HepG2 (cell line): ENCODE measurements around the gene AVPR2. TPM values are rescaled to one million over a fixed set of nuclear protein-coding genes. Genes with fewer than 3 reads are reported as not detected.

Source experiments
- ATAC-seq: fragments of 200-7000 bp; cut with Tn5 transposase; 3 replicates; pipeline ENCODE4 v1.9.1; 2020; ENCODE audit warnings: mild to moderate bottlenecking, moderate library complexity
- BruUV-seq: library from RNA; stranded (reverse); fragments of 400-500 nt; replicated peaks from 2 replicates; lab custom pipeline; 2021; lab: Mats Ljungman, UMichigan
- CTCF ChIA-PET: fragments of 300-600 bp; formaldehyde crosslinking; extraction: SDS; loops from one replicate; lab custom pipeline; 2021; ENCODE audit warnings: low total read pairs, inconsistent platforms, low intra/inter-chr PET ratio; lab: Yijun Ruan, JAX
- POLR2A ChIA-PET: fragments of 350-600 bp; sonication (Branson Sonifier 250); formaldehyde crosslinking; loops from one replicate; lab custom pipeline; 2020; ENCODE audit warnings: antibody characterized with exemption, inconsistent platforms; lab: Yijun Ruan, JAX
- DNase-seq: peaks from one replicate; pipeline ENCODE4 v3.0.0-alpha.2; 2015; ENCODE audit warnings: low spot score
- FAIRE-seq: peaks from 3 replicates; lab custom pipeline; 2011; peaks lifted over from hg19 to GRCh38; lab: Jason Lieb, UNC
- H2AFZ ChIP-seq: one replicate; pipeline ENCODE4 v1.6.1; 2011; ENCODE audit warnings: low read length, inconsistent platforms
- H3K27ac ChIP-seq: fragments of 300-600 bp; 3 replicates; pipeline ENCODE4 v1.8.0; 2011; ENCODE audit warnings: mixed run types, mild to moderate bottlenecking, mixed read lengths, low read length, inconsistent platforms; ENCODE audit not compliant: insufficient read depth; ENCODE audit errors: extremely low read length
- H3K27me3 ChIP-seq, 2 experiments: fragments of 200-600 bp in 1 of 2; 2 replicates in 1 of 2; 3 replicates in 1 of 2; pipeline versions ENCODE4 v1.6.0 to v1.8.0; 2011; ENCODE audit warnings: low read length in 2 of 2, mild to moderate bottlenecking in 2 of 2, moderate library complexity in 2 of 2, inconsistent platforms in 1 of 2; ENCODE audit not compliant: insufficient read depth in 2 of 2, control insufficient read depth in 1 of 2
- H3K36me3 ChIP-seq, 2 experiments: fragments of 200-600 bp in 1 of 2; replicated peaks in 1 of 2; 2 replicates in 1 of 2; 3 replicates in 1 of 2; pipeline versions ENCODE4 v1.5.1 to v1.8.0; 2011; ENCODE audit warnings: low read length in 2 of 2, inconsistent platforms in 1 of 2; ENCODE audit not compliant: insufficient read depth in 2 of 2, control insufficient read depth in 1 of 2
- H3K4me1 ChIP-seq: 2 replicates; pipeline ENCODE4 v1.5.1; 2012; ENCODE audit warnings: low read length, inconsistent platforms; ENCODE audit not compliant: insufficient read depth
- H3K4me2 ChIP-seq: 2 replicates; pipeline ENCODE4 v1.6.0; 2011; ENCODE audit warnings: low read depth, low read length, inconsistent platforms
- H3K4me3 ChIP-seq, 3 experiments: fragments of 200-600 bp in 1 of 3; sonication (generic), shearing (Covaris generic) in 1 of 3; replicated peaks in 1 of 3; 2 replicates each; pipeline ENCODE4 v1.5.1; 2011 to 2016; ENCODE audit warnings: low read length in 3 of 3, inconsistent platforms in 2 of 3, low read depth in 2 of 3, mild to moderate bottlenecking in 2 of 3, control low read depth in 1 of 3, mixed read lengths in 1 of 3; ENCODE audit not compliant: insufficient read depth in 1 of 3
- H3K79me2 ChIP-seq: one replicate; pipeline ENCODE4 v1.6.1; 2011; ENCODE audit warnings: low read length, inconsistent platforms; ENCODE audit not compliant: insufficient read depth
- H3K9ac ChIP-seq: 2 replicates; pipeline ENCODE4 v1.6.0; 2011; ENCODE audit warnings: mild to moderate bottlenecking, low read depth, low read length, inconsistent platforms; ENCODE audit not compliant: insufficient read depth
- H3K9me3 ChIP-seq: 2 replicates; pipeline ENCODE4 v1.5.1; 2012; ENCODE audit warnings: mild to moderate bottlenecking, low read length
- H4K20me1 ChIP-seq: 2 replicates; pipeline ENCODE4 v1.6.0; 2011; ENCODE audit warnings: inconsistent platforms, mild to moderate bottlenecking, low read length, moderate library complexity; ENCODE audit not compliant: insufficient read depth
- ARNT2 ChIP-seq: sonication (generic); formaldehyde crosslinking; IDR thresholded peaks from 2 replicates; pipeline ENCODE4 v1.8.0; 2022; ENCODE audit warnings: mild to moderate bottlenecking, low read depth, missing genetic modification reagents, moderate library complexity
- EEA1 ChIP-seq: sonication (generic); formaldehyde crosslinking; IDR thresholded peaks from 2 replicates; pipeline ENCODE4 v1.5.1; 2020; ENCODE audit warnings: mild to moderate bottlenecking, missing genetic modification reagents, borderline replicate concordance
- FLYWCH1 ChIP-seq: sonication (generic); formaldehyde crosslinking; IDR thresholded peaks from 2 replicates; pipeline ENCODE4 v1.8.1; 2023; ENCODE audit warnings: mild to moderate bottlenecking, missing genetic modification reagents
- JARID2 ChIP-seq: sonication (generic); formaldehyde crosslinking; IDR thresholded peaks from 2 replicates; pipeline ENCODE4 v1.8.1; 2023; ENCODE audit warnings: missing genetic modification reagents, inconsistent platforms; ENCODE audit not compliant: insufficient replicate concordance
- NBN ChIP-seq: fragments of 450-650 bp; conservative IDR thresholded peaks from 2 replicates; pipeline ENCODE4 v1.6.1; 2017
- ZNF552 ChIP-seq: sonication (generic); formaldehyde crosslinking; IDR thresholded peaks from 2 replicates; pipeline ENCODE4 v1.9.0; 2022; ENCODE audit warnings: missing genetic modification reagents, mild to moderate bottlenecking, borderline replicate concordance
- ZNF674 ChIP-seq: sonication (generic); formaldehyde crosslinking; IDR thresholded peaks from 2 replicates; pipeline ENCODE4 v1.5.0; 2020; ENCODE audit warnings: low read depth, mild to moderate bottlenecking, missing genetic modification reagents
- ZNF773 ChIP-seq: sonication (generic); formaldehyde crosslinking; IDR thresholded peaks from 2 replicates; pipeline ENCODE4 v1.4.0; 2020; ENCODE audit warnings: missing genetic modification reagents, borderline replicate concordance
- WGBS: methylation state at CpG from one replicate; pipeline ENCODE4 v1.1.6; 2017; ENCODE audit warnings: low lambda C conversion rate; 5-methylcytosine and 5-hydroxymethylcytosine counted together
- in situ Hi-C: cut with HindIII; loops from 2 replicates; pipeline ENCODE4 v1.10.0; 2017; ENCODE audit warnings: low pct_unique_long_range_greater_than_20kb; ENCODE audit not compliant: extremely low pct_ligation_motif_present
- intact Hi-C: fragments of 100-400 bp; cut with micrococcal nuclease; formaldehyde crosslinking; loops from one replicate; pipeline ENCODE4 v1.10.0; 2022; ENCODE audit not compliant: unreplicated experiment
- polyA plus RNA-seq, 8 experiments: library from polyadenylated mRNA; depleted of rRNA in 3 of 8; stranded (reverse) in 7 of 8; unstranded in 1 of 8; fragments of >200 nt; fragmentation: Illumina TruSeq in 4 of 8; extraction: Trizol in 4 of 8; gene quantifications; 2 replicates each; pipeline versions ENCODE4 v1.2.1 to v1.2.3, GENCODE V29; 2011 to 2016; ENCODE audit warnings: low read depth in 4 of 8, missing spikeins in 1 of 8, mixed read lengths in 1 of 8; ENCODE audit not compliant: insufficient read depth in 1 of 8
- total RNA-seq, 5 experiments: library from RNA; depleted of rRNA; stranded (reverse); fragments of >200 nt; fragmentation: Illumina TruSeq; extraction: Trizol; gene quantifications; 2 replicates each; pipeline ENCODE4 v1.2.3, GENCODE V29; 2016; ENCODE audit warnings: low read depth in 1 of 5
- TF ChIP-seq, protein P1 (sequence below): sonication (generic); formaldehyde crosslinking; IDR thresholded peaks from 2 replicates; pipeline ENCODE4 v1.4.0; 2020; ENCODE audit warnings: missing genetic modification reagents
- TF ChIP-seq, protein P2 (sequence below): sonication (generic); formaldehyde crosslinking; IDR thresholded peaks from 2 replicates; pipeline ENCODE4 v1.5.0; 2020; ENCODE audit warnings: mild to moderate bottlenecking, missing genetic modification reagents

AVPR2 gene
- total and polyA plus RNA-seq, 2 of the 13 experiments (the other 11 are each of a cell fraction or from before 2014, with no cell fraction given), result not detected

DNA sequence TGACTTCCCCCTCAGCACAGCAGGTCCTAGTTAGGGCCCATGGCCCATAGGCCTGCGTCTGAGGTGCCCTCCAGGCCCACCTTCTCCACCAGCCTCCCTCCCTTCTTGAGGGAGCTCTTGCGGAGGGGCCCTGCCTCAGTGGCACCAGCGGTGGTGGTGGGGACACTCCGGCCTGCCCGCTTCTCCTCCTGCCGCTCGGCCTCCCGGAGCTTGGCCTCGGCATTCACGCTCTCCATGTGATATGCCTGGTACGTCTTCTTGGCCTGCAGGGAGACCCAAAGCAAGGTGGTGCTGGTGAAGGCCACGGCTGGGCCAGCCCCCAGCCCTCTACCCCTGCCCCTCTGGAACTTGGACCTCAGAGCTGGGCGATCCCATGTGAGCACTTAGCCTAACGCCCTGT is 16.1 kb downstream of the AVPR2 start:
- Histone ChIP-seq H3K27ac (no peak overlapping the region), H3K36me3 (no peaks in the 10 kb centered on the region), H3K4me1 (peaks cover 41% of the 10 kb centered on the region), H3K4me3 (no peak overlapping the region), H3K27me3 (no peaks in the 10 kb centered on the region; a peak in 2 of 5 replicates), H3K9me3 (no peaks in the 10 kb centered on the region), H3K4me2 (no peak overlapping the region), H4K20me1 (no peaks in the 10 kb centered on the region), H3K9ac (no peak overlapping the region), H3K79me2 (no peaks in the 10 kb centered on the region), H2AFZ (no peak overlapping the region)
- CTCF ChIA-PET, result no interaction called here
- POLR2A ChIA-PET, result no interaction called here
- DNase-seq, result no peak
- WGBS, result no CpG with 5 or more reads among the region's 14 CpGs
- in situ Hi-C loops (no loop called here), intact Hi-C loops (no loop called here)
- ATAC-seq, result no peak
- no peak for TF ChIP-seq ARNT2 (CRISPR knock-in tag)
- no peak for TF ChIP-seq JARID2 (CRISPR knock-in tag)
- no peak for TF ChIP-seq ZNF552 (CRISPR knock-in tag)
- TF ChIP-seq EEA1 (CRISPR knock-in tag), result no peak
- TF ChIP-seq ZNF773 (CRISPR knock-in tag), result no peak
- FAIRE-seq, result no peak
- BruUV-seq, result no TSS peak

DNA sequence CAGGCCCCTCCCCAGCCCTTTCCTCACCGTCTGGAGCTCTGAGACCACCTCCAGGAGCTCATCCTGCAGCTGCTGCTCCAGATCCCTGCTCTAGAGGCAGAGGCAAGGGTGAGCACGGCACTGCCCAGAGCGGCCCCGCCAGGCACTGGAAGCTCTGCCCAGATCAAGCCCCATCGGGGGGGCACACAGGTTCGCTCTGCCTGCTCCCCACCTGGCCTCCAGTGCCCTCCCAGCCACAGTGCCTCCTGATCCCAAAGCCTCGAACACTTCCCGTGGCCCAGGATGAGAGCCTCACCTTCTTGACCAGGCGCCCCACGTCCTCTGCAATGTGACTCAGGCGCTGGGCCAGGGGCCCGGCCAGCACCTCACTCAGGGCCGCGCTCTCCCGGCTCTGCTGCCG is 16.6 kb downstream of the AVPR2 start:
- BruUV-seq, result no TSS peak
- no peaks in the 10 kb centered on the region for H3K79me2 ChIP-seq
- intact Hi-C loops, result no loop called here
- CTCF ChIA-PET, result no interaction called here
- H3K4me2 ChIP-seq, result no peak overlapping the region
- no peak overlapping the region for H2AFZ ChIP-seq
- no peak for DNase-seq
- no peaks in the 10 kb centered on the region; a peak in 2 of 5 replicates for H3K27me3 ChIP-seq
- peaks cover 45% of the 10 kb centered on the region for H3K4me1 ChIP-seq
- no CpG with 5 or more reads among the region's 16 CpGs for WGBS
- in situ Hi-C loops, result no loop called here
- TF ChIP-seq, protein P1, sequence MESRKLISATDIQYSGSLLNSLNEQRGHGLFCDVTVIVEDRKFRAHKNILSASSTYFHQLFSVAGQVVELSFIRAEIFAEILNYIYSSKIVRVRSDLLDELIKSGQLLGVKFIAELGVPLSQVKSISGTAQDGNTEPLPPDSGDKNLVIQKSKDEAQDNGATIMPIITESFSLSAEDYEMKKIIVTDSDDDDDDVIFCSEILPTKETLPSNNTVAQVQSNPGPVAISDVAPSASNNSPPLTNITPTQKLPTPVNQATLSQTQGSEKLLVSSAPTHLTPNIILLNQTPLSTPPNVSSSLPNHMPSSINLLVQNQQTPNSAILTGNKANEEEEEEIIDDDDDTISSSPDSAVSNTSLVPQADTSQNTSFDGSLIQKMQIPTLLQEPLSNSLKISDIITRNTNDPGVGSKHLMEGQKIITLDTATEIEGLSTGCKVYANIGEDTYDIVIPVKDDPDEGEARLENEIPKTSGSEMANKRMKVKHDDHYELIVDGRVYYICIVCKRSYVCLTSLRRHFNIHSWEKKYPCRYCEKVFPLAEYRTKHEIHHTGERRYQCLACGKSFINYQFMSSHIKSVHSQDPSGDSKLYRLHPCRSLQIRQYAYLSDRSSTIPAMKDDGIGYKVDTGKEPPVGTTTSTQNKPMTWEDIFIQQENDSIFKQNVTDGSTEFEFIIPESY (CRISPR knock-in tag), result 0 out of 2 replicates have a peak, but pooled peaks have one; percentile 10
- TF ChIP-seq, protein P2, sequence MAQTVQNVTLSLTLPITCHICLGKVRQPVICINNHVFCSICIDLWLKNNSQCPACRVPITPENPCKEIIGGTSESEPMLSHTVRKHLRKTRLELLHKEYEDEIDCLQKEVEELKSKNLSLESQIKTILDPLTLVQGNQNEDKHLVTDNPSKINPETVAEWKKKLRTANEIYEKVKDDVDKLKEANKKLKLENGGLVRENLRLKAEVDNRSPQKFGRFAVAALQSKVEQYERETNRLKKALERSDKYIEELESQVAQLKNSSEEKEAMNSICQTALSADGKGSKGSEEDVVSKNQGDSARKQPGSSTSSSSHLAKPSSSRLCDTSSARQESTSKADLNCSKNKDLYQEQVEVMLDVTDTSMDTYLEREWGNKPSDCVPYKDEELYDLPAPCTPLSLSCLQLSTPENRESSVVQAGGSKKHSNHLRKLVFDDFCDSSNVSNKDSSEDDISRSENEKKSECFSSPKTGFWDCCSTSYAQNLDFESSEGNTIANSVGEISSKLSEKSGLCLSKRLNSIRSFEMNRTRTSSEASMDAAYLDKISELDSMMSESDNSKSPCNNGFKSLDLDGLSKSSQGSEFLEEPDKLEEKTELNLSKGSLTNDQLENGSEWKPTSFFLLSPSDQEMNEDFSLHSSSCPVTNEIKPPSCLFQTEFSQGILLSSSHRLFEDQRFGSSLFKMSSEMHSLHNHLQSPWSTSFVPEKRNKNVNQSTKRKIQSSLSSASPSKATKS (CRISPR knock-in tag), result no peak
- TF ChIP-seq ZNF674 (CRISPR knock-in tag) (no peak), NBN (no peak), FLYWCH1 (CRISPR knock-in tag) (no peak)
- TF ChIP-seq, all 625 proteins: peak for 1
- POLR2A ChIA-PET, result no interaction called here
- H3K36me3 ChIP-seq, result no peaks in the 10 kb centered on the region
- no peak overlapping the region for H3K27ac ChIP-seq
- no peaks in the 10 kb centered on the region for H4K20me1 ChIP-seq
- H3K9me3 ChIP-seq, result no peaks in the 10 kb centered on the region
- no peak for FAIRE-seq
- H3K9ac ChIP-seq, result no peak overlapping the region
- H3K4me3 ChIP-seq, result no peak overlapping the region
- ATAC-seq, result 0 out of 3 replicates have a peak, but pooled peaks have one; percentile 9
